ENCODE data around the gene ZNF662.
"Not testable (repeated sequence)": the region's sequence is repeated elsewhere in the genome, so short reads cannot be mapped to it uniquely, and the experiment has no call there.

Gene ZNF662

GRCh38 chr3:42906070-42906847 lies at the start of gene ZNF662:
Gene ZNF662, plus strand, starts transcription at chr3:42906142. Its CDS starts 1,973 bp downstream, at chr3:42908115.
- no peak for DNase-seq (ENCODE audit: low read depth)

- DNase-seq (ENCODE audit: low read depth) = no peak
These were observed 49.4 kb upstream of the ZNF662 start for GRCh38 chr3:42856544-42856943.

GRCh38 chr3:42864321-42864950 lies 41.5 kb upstream of the ZNF662 start:
- no peak for DNase-seq (ENCODE audit: low read depth)

- no peak for DNase-seq (ENCODE audit: low read depth)
These were observed 40.7 kb upstream of the ZNF662 start for GRCh38 chr3:42865256-42865655.

GRCh38 chr3:42867138-42867537 lies 38.8 kb upstream of the ZNF662 start:
- no peak for DNase-seq (ENCODE audit: low read depth)

- no peak for DNase-seq (ENCODE audit: low read depth)
These were observed 37.1 kb upstream of the ZNF662 start for GRCh38 chr3:42868841-42869240.

GRCh38 chr3:42871592-42872196 lies 34.2 kb upstream of the ZNF662 start:
- no peak for DNase-seq (ENCODE audit: low read depth)

GRCh38 chr3:42872718-42873117 lies 33.2 kb upstream of the ZNF662 start:
- DNase-seq (ENCODE audit: low read depth) = no peak

- no peak for DNase-seq (ENCODE audit: low read depth)
These were observed 32.5 kb upstream of the ZNF662 start for GRCh38 chr3:42873221-42873982.

- no peak for DNase-seq (ENCODE audit: low read depth)
These were observed 31.2 kb upstream of the ZNF662 start for GRCh38 chr3:42874749-42875148.

GRCh38 chr3:42875325-42876151 lies 30.4 kb upstream of the ZNF662 start, which contains the start of gene CYP8B1:
Gene CYP8B1, minus strand, starts transcription at chr3:42875879. Its CDS starts 63 bp downstream, at chr3:42875816.
- no peak for DNase-seq (ENCODE audit: low read depth)

- no peak for DNase-seq (ENCODE audit: low read depth)
These were observed 29.5 kb upstream of the ZNF662 start for GRCh38 chr3:42876401-42876800.

GRCh38 chr3:42876940-42877720 lies 28.8 kb upstream of the ZNF662 start:
- no peak for DNase-seq (ENCODE audit: low read depth)

- DNase-seq (ENCODE audit: low read depth) = no peak
These were observed 28.1 kb upstream of the ZNF662 start for GRCh38 chr3:42877881-42878280.

- no peak for DNase-seq (ENCODE audit: low read depth)
These were observed 25.8 kb upstream of the ZNF662 start for GRCh38 chr3:42880183-42880582.

- DNase-seq (ENCODE audit: low read depth) = peak; percentile 80
These were observed 25.1 kb upstream of the ZNF662 start for GRCh38 chr3:42880601-42881451.

- not testable (repeated sequence) for DNase-seq (ENCODE audit: low read depth)
These were observed 22.6 kb upstream of the ZNF662 start for GRCh38 chr3:42883251-42883930.

GRCh38 chr3:42884324-42884723 lies 21.6 kb upstream of the ZNF662 start:
- DNase-seq (ENCODE audit: low read depth) = no peak

- DNase-seq (ENCODE audit: low read depth) = no peak
These were observed 19.6 kb upstream of the ZNF662 start for GRCh38 chr3:42886294-42886822.

Data from stimulated activated CD8-positive, alpha-beta memory T cell treated with anti-CD3 and anti-CD28 coated beads, Interleukin-4, amount 100 ng/mL, for 24 hours (primary cell).